Measurements from ENCODE around the gene KIAA1328.

KIAA1328 gene

GRCh38 chr18:37259711-37260110, 430.8 kb downstream of the KIAA1328 start:
- DNase-seq, result no peak

GRCh38 chr18:37260367-37261093, 431.6 kb downstream of the KIAA1328 start:
- DNase-seq, result no peak

GRCh38 chr18:37261246-37261840, 432.4 kb downstream of the KIAA1328 start:
- DNase-seq, result no peak

- no peak for DNase-seq
Measured at GRCh38 chr18:37261988-37262387, 433.1 kb downstream of the KIAA1328 start.

- no peak for DNase-seq
Measured at GRCh38 chr18:37264956-37265355, 436.0 kb downstream of the KIAA1328 start.

- DNase-seq, result no peak
Measured at GRCh38 chr18:37265382-37265781, 436.5 kb downstream of the KIAA1328 start.

- DNase-seq, result no peak
Measured at GRCh38 chr18:37266290-37266689, 437.4 kb downstream of the KIAA1328 start.

- peak; percentile 65 for DNase-seq
Measured at GRCh38 chr18:37270038-37270665, 441.2 kb downstream of the KIAA1328 start.

DNA sequence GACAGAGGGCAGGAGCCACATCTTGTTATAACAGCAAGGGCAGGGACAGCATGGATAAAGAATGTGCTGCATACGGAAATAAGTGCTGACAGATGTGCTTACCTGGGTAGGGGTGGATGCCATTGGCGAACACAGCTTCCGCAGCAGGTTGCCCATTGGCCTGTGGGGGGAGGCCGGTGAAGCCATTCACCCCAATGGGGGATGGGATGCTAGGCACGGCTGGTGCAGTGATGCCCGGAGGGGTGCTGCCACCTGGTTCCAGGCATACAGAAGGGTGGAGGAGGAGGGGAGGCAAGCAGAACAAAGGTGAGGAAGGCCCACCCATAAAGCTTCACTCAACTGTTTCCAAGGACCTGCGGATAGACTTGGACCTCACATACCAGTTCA, 441.7 kb downstream of the KIAA1328 start:
- no peak for DNase-seq

DNA sequence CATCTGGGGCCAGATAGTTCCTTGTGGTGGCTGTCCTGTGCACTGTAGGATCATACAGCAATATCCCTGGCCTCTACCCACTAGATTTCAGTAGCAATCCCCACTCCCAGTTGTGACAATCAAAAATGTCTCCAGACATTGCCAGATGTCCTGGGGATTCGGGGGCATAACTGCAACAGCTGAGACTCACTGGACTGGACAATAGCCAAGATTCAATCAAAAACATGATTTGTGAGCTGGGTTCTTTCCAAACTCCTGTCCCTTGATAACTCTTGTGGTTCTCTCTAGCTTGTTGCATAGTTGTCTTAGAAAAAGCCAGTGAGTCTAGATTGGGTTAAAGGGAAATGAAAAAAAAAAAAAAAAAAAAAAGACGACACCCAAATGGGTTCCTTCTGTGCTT, 443.3 kb downstream of the KIAA1328 start:
- no peak for DNase-seq

GRCh38 chr18:37272841-37273240, 443.9 kb downstream of the KIAA1328 start:
- DNase-seq, result no peak

GRCh38 chr18:37274309-37275236, 445.6 kb downstream of the KIAA1328 start:
- no peak for DNase-seq

GRCh38 chr18:37275237-37275741, 446.4 kb downstream of the KIAA1328 start:
- no peak for DNase-seq

- no peak for DNase-seq
Measured at GRCh38 chr18:37276111-37276890, 447.4 kb downstream of the KIAA1328 start.

DNA sequence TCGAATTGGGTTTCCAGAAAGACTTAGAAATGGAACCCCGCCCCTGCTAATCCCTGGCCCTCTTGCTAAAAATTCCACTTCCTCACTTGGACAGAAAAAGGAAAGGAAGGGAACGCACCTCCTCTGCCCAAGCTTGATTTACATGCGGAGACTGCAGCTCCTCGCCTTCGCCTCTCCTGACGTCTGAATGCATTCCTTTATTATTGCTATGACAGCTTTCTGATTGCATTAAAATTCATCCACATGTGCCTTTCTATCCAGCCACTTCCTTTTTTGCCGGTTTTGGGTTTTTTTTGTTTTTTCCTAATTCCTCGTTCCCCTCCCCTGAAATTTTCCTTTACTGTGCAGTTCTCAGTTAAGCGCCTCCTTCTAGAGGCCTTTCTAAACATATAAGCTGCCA, 448.9 kb downstream of the KIAA1328 start:
- DNase-seq, result no peak
